Measurements from ENCODE around the gene LIPF.
"Not testable (repeated sequence)": the region's sequence is repeated elsewhere in the genome, so short reads cannot be mapped to it uniquely, and the experiment has no call there.

Gene LIPF

DNA sequence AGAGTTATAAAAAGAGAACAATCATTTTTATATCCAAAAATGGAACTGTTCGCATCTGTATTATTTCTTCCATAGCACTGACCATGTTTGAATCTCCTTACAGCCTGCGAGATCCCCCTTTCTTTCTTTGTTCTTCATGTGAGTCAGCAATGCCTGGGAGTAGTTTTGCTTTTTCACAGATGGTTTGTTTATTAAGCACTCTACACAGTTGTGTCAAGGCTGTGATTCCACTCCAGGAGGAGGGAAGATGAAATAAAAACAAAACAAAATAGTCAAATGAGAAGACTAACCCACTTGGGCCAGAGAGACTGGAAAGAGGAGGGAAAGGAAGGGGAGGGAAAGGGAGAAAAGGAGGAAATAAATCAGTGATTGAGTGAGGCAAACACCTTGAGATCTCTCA, 7.8 kb downstream of the LIPF start:
- in situ Hi-C loops (cut with HindIII; ENCODE audit: low sequenced_read_pairs) = no loop called here

DNA sequence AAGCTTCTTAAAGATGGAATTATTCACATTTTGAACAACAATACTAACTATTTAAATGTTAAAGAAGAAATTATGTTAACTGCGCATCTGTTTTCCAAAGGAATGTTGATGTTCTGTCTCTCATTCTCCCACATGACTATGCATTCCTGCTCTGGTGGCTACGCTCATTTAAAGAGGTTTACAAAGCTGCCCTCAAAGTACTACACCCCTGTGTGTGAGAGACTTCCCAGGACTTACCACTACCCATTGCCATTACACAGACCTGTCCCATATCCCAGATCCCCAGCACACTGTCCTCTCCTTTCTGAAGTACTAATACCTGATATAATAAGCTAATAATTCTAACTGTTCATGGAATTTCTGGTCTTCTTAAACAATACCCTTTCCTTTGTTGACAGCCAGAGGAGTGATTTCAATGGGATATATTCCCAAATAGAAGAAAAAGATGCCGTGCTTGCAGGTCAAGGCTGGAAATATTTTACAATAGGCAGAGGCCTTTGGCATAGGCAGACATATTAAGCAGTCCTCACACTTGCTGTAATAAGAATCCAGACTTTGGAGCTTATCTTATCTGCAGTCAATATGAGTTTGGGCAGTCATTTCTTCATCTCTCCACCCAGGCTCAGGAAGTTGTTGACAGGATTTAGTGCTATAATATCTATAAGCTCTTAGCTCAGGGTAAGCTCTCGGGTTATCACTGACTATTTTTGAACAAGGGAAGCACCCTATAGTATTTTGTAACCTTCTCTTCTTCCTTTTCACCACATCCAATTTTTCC, 12.2 kb downstream of the LIPF start:
- in situ Hi-C loops (cut with HindIII; ENCODE audit: low sequenced_read_pairs) = no loop called here

DNA sequence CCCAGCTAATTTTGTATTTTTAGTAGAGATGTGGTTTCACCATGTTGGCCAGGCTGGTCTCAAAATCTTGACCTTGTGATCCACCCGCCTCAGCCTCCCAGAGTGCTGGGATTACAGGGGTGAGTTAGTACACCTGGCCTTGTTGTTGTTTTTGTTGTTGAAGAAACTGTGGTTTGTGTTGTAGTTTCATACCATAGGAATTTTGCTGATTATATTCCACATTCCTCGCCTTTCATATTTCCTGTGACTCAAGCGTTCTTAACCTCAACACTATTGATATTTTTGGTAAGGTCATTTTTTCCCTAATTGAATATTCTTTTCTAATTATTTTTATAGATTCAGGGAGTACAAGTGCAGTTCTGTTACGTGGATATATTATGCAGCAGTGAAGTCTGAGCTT, 16.7 kb downstream of the LIPF start:
- in situ Hi-C loops (cut with HindIII; ENCODE audit: low sequenced_read_pairs) = no loop called here

DNA sequence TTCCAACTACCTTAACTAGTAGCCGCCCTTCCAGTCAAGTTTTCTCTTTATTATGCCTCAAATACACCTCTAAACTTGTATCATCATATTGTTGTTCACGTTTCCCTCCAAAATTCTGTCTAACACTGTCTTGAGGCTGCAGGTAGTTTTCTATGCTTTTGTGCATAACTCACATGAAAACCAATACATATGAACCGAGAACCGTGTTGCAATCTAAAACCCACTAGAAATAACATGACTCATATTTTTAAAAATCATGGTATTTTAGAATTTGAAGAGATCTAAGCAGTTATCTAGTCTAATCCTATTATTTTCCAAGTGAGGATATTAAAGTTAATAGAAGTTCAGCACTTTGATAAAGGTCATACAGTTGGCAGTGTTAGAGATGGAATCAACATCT, 18.2 kb downstream of the LIPF start:
- in situ Hi-C loops (cut with HindIII; ENCODE audit: low sequenced_read_pairs) = no loop called here

- in situ Hi-C loops (cut with HindIII; ENCODE audit: low sequenced_read_pairs) = no loop called here
These were observed 23.7 kb downstream of the LIPF start for GRCh38 chr10:88687853-88688467.

DNA sequence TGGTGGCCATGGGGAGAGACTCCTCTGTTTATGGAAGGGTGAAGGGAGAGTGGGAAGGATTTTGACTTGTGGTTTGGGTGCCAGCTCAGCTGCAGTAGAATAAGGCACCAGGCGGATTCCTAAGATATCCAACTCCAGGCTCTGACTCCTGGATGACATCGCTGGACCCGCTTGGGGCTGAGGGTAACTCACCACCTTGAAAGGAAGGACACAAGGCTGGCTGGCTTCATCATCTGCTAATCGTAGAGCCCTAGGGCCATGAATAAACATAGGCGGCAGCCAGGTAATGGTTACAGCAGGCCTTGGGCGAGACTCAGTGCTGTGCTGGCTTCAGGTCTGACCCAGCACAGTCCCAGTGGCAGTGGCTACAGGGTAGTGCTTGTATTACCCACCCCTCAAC, 25.1 kb downstream of the LIPF start:
- in situ Hi-C loops (cut with HindIII; ENCODE audit: low sequenced_read_pairs) = no loop called here

DNA sequence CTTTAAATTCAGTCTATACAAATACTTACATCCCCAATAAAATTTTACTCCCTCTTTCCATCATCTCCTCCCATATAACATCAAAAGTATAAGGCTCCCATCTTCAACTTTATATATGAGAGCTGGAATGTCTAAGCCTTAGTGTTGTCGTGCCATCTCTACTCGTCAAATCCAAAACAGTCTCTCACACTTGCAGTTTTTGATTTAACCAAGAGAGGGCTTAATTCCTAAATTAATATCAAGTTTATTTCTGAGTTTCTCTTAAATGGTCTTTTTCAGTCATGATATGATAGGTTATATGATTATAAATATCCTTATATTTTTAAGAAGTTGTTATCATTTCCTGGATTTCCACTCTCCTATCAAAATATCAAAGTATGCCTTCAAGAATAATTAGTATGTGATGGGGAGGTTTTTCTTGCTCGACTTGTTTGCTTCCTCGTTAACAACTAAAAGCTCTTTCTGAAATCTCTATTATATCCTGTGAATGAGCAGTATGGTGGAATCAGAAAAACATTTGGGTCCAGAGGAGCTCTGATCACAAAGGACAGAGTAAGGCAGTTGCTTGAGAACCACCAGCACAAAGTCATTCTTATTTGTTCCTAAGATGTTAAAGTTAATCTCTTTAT, 29.3 kb downstream of the LIPF start:
- in situ Hi-C loops (cut with HindIII; ENCODE audit: low sequenced_read_pairs) = no loop called here

DNA sequence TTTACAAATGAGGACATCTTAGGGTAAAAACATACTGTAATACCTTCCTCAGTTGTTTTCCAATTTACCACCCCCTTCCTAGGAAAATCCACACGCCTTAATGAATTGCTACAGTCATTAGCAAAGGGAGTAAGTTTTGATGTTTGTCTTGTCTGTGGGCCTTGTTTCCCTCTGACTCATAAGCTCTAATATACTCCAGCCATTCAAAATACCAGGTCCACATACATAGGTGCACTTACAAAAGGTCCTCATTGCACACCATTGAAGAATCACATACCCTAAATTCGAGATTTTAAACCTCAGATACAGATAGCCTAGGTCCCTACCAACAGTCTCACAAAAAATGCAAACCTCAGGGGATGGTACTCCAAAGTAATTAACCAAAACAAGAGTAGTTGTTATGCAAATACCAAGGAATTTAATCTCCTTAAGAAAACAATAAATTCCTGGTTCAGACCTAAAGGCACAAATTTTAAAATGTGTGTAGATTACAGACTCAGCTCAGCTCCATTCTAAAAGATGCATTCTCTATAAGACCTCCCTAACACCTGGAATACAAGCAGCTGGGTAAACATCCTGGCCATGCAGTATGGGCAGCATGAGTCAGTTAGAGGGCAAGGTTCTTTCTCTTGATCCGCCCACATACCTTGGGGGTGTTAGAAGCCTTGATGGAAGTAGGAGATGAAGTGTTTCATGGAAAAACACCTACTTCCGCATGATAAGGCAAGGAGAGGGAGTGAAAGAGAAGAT, 38.8 kb downstream of the LIPF start:
- in situ Hi-C loops (cut with HindIII; ENCODE audit: low sequenced_read_pairs) = no loop called here

DNA sequence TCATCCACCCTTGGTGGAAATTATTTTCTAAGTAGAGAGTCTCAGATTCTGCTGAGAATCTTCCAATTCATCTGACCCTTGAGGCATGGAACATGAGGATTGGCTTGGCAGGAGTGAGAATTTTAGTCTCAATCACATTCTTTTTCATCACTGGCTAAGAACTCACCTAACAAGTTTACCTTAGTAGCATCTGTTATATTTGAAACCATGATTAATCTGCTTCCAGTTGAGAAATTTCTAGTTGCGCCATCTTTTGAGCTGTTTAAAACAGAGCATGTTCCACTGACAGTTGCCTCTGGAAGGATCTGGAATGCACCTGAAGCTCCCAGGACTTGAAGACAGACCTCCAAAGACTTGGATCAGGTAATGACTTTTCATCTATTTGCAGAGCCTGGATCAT, 41.7 kb downstream of the LIPF start, which contains the start of gene LIPK:
LIPK (plus strand) TSS at position 292 of the 400 bp plus-strand sequence. CDS start 18,295 bp downstream, outside the sequence.
- in situ Hi-C loops (cut with HindIII; ENCODE audit: low sequenced_read_pairs) = no loop called here

DNA sequence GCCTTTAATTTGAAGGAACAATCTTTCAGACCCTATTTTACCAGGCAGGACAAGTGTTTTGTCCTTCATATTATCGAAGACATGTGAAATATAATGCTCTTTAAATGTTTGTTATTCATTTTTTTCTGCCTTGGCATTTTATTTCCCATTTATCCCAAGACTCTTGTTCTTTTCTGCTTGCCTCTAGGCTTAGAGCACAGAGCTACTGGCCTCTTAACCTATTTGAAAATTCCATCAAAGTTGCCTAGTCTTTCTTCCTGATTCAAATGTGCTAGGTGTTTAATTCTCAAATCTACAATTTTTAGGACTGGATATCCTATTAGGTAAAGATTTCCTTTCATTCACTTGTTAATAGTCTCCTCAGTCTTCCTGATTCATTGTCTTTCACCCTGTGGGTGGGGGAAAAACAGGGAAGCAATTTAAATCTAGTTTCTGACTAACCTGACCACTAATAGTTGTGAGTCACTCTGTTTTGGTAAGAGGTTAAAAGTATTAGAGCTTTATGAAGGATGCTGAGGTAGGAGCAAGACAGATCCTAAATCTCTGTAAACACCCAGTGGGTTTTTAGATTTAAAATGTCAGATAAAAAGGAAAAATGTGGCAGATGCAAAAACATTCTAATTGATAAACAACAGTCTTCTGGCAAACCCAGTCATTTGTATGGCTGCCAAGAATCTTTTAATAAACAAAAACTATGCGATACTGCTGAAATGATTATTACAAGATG, 43.4 kb downstream of the LIPF start:
- in situ Hi-C loops (cut with HindIII; ENCODE audit: low sequenced_read_pairs) = no loop called here

DNA sequence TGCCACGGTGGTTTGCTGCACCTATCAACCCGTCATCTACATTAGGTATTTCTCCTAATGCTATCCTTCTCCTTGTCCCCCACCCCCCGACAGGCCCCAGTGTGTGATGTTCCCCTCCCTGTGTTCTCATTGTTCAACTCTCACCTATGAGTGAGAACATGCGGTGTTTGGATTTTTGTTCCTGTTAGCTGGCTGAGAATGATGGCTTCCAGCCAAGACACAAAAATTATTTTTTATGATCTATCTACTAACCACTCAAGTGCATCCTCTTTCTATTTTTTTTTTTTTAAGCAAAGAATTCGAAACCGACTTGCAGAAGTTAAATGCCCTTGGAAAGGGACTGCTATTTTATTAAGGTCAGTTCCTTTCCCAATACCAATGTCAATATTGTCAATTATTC, 45.1 kb downstream of the LIPF start:
- in situ Hi-C loops (cut with HindIII; ENCODE audit: low sequenced_read_pairs) = not testable (repeated sequence)

GRCh38 chr10:88715517-88715916, 51.3 kb downstream of the LIPF start:
- in situ Hi-C loops (cut with HindIII; ENCODE audit: low sequenced_read_pairs) = no loop called here

DNA sequence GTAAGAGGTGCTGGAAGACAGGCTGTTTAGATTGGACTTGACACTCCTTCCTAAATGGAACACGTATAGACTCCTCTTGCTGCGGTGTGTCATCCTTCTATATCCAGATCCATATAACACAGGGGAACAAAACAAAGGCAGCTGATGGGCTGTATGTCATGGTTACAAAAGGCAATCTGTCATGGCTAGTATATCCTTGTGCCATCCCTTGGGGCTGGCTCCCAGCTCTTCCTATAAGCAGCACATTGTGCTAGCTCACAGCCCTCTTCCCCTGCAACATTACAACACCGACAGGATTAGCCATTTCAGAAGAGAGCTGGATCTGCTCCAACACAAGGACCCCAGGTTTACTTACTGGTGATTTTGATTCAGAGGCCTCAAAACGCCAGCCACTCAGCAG, 57.1 kb downstream of the LIPF start:
- in situ Hi-C loops (cut with HindIII; ENCODE audit: low sequenced_read_pairs) = no loop called here

DNA sequence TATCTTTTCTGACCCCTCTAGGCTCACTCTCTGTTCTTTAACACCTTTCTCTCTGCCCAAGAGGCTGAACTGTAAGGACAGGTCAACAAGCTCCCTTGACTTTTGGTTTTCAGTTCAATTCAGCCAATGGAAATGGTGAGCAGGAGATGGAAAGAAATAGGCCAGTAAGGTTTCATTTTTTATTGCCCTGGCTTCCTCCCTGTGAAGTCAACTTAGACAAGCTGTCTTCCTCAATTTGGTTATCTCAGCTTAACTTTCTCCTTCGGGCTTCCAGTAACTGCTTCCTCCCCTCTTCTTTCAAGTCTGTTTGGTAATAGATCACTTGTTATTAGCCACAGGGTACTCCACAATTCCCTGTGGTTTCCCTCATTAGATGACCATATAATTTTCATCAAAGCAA, 61.6 kb downstream of the LIPF start:
- in situ Hi-C loops (cut with HindIII; ENCODE audit: low sequenced_read_pairs) = no loop called here

DNA sequence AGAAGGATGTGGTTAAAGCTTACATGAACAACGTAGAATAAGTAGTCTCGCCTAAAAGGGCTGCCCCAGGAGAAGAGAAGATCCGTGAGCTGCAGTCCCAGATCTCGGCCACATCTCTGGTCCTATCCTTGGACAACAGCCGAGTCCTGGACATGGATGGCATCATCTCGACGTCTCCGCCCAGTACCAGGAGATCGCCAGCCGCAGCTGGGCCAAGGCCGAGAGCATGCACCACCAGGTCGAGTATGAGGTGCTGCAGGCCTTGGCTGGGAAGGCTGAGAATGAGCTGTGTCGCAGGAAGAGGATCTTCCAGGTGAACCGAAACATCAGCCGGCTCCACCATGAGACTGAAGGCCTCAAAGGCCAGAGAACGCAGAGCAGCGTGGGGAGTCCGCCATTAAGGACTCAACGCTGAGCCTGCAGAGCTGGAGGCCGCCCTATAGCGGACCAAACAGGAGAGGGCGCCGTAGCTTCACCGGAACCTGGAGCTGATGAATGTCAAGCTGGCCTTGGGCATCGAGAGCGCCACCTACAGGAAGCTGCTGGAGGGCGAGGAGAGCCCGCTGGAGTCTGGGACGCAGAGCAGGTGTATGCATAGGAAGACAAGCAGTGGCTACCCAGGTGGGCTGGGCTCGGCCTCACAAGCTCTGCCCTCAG, 64.0 kb downstream of the LIPF start:
- in situ Hi-C loops (cut with HindIII; ENCODE audit: low sequenced_read_pairs) = no loop called here

Measured in DLD1 (cell line).